Measurements from ENCODE around the gene CYTIP.

The CYTIP gene

DNA sequence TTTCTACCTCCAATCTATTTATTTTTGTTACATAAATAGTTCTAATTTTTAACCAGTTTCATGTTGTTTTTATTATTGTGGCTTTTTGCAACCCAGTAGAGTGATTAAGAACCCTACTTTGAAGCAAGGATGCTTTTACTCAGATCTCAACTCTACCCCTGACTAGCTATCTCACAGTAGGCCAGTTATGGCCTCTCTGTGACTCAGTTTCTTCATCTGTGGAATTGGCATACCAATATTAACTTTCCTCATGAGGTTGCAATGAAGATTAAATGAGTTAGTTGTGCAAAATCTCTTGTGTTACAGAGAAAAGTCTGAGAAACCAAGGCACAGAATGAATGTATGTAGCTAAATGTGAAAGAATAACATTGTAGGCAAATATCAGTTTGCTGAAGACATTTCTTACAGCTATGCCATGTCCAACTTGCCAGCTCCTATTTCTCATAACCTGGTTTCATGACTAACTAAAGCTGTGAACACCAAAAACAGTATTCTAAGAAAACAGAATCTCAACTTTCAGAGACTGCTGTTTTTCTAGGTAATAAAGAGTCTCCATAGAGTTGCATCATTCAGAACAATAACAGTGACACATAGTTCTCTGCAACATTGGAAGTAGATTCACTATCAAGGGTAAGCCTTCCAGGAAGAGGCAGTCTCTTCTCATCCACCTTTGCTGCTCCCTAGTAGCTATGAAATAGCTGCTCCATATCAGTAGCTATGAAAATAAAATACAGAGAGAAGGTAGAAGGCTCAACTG, 33.2 kb upstream of the CYTIP start:
- TF ChIP-seq, protein P1, sequence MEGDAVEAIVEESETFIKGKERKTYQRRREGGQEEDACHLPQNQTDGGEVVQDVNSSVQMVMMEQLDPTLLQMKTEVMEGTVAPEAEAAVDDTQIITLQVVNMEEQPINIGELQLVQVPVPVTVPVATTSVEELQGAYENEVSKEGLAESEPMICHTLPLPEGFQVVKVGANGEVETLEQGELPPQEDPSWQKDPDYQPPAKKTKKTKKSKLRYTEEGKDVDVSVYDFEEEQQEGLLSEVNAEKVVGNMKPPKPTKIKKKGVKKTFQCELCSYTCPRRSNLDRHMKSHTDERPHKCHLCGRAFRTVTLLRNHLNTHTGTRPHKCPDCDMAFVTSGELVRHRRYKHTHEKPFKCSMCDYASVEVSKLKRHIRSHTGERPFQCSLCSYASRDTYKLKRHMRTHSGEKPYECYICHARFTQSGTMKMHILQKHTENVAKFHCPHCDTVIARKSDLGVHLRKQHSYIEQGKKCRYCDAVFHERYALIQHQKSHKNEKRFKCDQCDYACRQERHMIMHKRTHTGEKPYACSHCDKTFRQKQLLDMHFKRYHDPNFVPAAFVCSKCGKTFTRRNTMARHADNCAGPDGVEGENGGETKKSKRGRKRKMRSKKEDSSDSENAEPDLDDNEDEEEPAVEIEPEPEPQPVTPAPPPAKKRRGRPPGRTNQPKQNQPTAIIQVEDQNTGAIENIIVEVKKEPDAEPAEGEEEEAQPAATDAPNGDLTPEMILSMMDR (IDR thresholded peaks at IDR 0.05; ENCODE audit: unreplicated experiment in 3 of 3), result no peak
- Mint-ChIP-seq H3K4me1 (no peaks in the 10 kb centered on the region), H3K27ac (no peak overlapping the region), H3K9me3 (no peaks in the 10 kb centered on the region), H3K27me3 (ENCODE audit: low read depth) (no peaks in the 10 kb centered on the region), H3K36me3 (ENCODE audit: low read depth) (no peaks in the 10 kb centered on the region), H3K4me3 (no peak overlapping the region)

DNA sequence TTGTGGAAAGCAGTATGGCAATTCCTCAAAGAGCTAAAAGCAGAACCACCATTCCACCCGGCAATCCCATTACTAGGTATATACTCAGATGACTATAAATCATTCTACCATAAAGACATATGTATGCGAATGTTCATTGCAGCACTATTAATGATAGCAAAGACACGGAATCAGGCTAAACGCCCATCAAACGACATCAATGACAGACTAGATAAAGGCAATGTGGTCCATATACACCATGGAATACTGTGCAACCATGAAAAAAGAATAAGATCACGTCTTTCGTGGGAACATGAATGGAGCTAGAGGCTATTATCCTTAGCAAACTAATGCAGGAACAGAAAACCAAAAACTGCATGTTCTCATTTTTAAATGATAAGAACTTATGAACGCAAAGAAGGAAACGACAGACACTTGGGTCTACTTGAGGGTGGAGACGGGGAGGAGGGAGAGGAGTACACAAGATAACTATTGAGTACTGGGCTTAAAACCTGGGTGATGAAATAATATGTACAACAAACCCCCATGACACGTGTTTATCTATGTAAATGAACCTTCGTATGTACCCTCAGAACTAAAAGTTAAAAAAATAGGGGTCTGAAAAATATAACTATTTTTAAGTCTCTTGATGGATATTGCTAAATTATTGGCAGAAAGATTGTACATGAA, 32.0 kb upstream of the CYTIP start:
- Mint-ChIP-seq H3K27ac (no peak overlapping the region), H3K4me1 (no peaks in the 10 kb centered on the region), H3K4me3 (no peak overlapping the region), H3K36me3 (ENCODE audit: low read depth) (no peaks in the 10 kb centered on the region), H3K9me3 (no peaks in the 10 kb centered on the region), H3K27me3 (ENCODE audit: low read depth) (no peaks in the 10 kb centered on the region)
- TF ChIP-seq, protein P1 (IDR thresholded peaks at IDR 0.05; ENCODE audit: unreplicated experiment in 3 of 3), result no peak

DNA sequence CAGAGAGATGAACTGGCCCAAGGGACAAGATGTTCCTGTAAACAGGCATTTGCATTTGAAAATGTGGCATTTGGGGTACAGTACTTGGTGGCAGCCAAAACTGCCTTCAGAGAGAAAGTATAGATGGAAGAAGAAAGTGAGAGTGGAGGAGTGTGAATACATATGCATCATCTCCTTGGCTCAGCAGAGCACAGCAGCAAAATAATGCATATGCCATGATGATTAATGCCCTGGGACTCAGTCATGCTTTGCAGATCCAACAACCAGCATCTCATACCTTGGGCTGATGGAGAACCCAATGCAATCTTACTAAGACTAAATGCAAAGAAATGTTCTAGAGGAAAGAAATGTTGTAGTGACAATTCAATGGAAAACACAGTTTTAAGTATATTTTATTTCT, 29.7 kb upstream of the CYTIP start:
- TF ChIP-seq, protein P1 (IDR thresholded peaks at IDR 0.05; ENCODE audit: unreplicated experiment in 3 of 3), result no peak

DNA sequence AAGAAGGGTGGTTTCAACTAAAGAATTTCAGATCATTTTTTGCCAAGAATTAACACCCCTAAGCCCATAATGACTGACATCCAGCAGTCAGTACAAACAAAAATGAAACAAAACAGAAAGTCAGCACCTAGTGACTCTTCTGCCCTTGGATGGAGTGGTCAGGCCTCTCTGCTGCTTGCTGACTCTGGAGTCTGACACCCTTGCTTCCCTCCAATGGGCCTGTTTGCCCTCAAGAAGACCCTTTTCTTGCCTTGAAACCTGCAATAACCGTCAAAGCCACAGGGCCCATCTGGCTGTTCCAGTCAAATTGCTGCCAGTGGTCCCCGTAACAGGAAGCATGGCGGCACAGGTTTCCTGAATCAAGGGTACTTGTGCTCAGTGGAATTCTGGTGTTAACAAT, 27.2 kb upstream of the CYTIP start:
- TF ChIP-seq, protein P1 (IDR thresholded peaks at IDR 0.05; ENCODE audit: unreplicated experiment in 3 of 3), result no peak
- Mint-ChIP-seq H3K4me1 (no peaks in the 10 kb centered on the region), H3K36me3 (ENCODE audit: low read depth) (no peaks in the 10 kb centered on the region), H3K9me3 (no peaks in the 10 kb centered on the region), H3K4me3 (no peak overlapping the region), H3K27ac (no peak overlapping the region), H3K27me3 (ENCODE audit: low read depth) (no peaks in the 10 kb centered on the region)

More for the DNA sequence above, 29.7 kb upstream of the CYTIP start:
- H3K36me3 Mint-ChIP-seq (ENCODE audit: low read depth), result no peaks in the 10 kb centered on the region
- H3K4me3 Mint-ChIP-seq, result no peak overlapping the region
- no peaks in the 10 kb centered on the region for H3K27me3 Mint-ChIP-seq (ENCODE audit: low read depth)
- H3K27ac Mint-ChIP-seq, result no peak overlapping the region
- no peaks in the 10 kb centered on the region for H3K4me1 Mint-ChIP-seq
- H3K9me3 Mint-ChIP-seq, result no peaks in the 10 kb centered on the region

DNA sequence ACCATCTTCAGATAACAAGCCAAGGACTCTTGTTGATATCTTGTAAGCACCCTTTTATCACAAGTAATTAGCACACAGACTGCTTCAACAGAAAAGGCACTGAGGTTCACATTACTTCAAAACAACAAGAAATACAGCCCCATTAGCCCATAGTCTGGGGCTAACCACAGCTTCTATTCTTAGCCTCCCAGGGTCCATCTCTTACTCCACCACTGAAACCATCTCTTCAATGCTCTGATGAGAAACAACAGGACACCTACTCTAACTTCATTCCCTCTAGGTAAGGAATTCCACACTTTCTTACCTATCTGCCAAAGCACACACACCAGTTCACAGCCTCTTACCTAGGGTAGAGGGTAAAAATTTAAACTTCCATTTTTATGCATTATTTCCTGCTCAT, 26.4 kb upstream of the CYTIP start:
- Mint-ChIP-seq H3K27me3 (ENCODE audit: low read depth) (no peaks in the 10 kb centered on the region), H3K36me3 (ENCODE audit: low read depth) (no peaks in the 10 kb centered on the region), H3K9me3 (no peaks in the 10 kb centered on the region), H3K4me3 (no peak overlapping the region), H3K27ac (no peak overlapping the region), H3K4me1 (peaks cover 5% of the 10 kb centered on the region)
- TF ChIP-seq, protein P1 (IDR thresholded peaks at IDR 0.05; ENCODE audit: unreplicated experiment in 3 of 3), result no peak

DNA sequence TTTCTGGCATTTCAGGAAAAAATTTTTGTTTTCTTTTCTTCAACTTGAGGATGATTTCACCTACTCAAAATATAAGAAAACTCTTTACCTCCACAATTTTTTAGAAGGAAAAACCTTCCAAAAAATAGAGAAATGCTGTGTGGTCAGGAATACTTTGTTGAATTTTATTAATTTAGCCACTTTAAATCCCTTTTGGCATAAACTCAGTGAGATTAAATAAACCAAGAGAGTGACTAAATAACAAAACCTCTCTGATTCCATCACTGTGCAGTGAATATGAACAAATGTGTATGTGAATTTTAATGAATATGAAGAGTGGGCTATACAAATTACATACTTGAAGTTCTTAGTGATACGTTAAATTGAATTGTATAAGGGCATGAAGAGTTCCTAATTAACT, 25.8 kb upstream of the CYTIP start:
- Mint-ChIP-seq H3K36me3 (ENCODE audit: low read depth) (no peaks in the 10 kb centered on the region), H3K9me3 (no peaks in the 10 kb centered on the region)

More for the DNA sequence above, 25.8 kb upstream of the CYTIP start:
- Mint-ChIP-seq H3K27me3 (ENCODE audit: low read depth) (no peaks in the 10 kb centered on the region), H3K4me3 (no peak overlapping the region), H3K27ac (no peak overlapping the region), H3K4me1 (peaks cover 5% of the 10 kb centered on the region)
- TF ChIP-seq, protein P1 (IDR thresholded peaks at IDR 0.05; ENCODE audit: unreplicated experiment in 3 of 3), result no peak
